Calu3 (cell line): Measurements from ENCODE around the gene RRP9. TPM values are rescaled to one million over a fixed set of nuclear protein-coding genes. Genes with fewer than 3 reads are reported as not detected.

Source experiments
- BruUV-seq: library from RNA; stranded (reverse); fragments of 400-500 nt; replicated peaks from 2 replicates; lab custom pipeline; 2021; lab: Mats Ljungman, UMichigan
- CTCF ChIA-PET: fragments of 300-600 bp; sonication (Branson Sonifier 250); formaldehyde crosslinking; loops from one replicate; lab custom pipeline; 2022; ENCODE audit warnings: antibody characterized with exemption; lab: Charles Lee
- DNase-seq: peaks from one replicate; pipeline ENCODE4 v3.0.0; 2022
- H3K27ac Mint-ChIP-seq: one replicate; pipeline ENCODE4 v1.8.0; 2022; ENCODE audit warnings: mixed read lengths; ENCODE audit not compliant: unreplicated experiment
- H3K27me3 Mint-ChIP-seq: one replicate; pipeline ENCODE4 v1.8.0; 2022; ENCODE audit warnings: mixed read lengths; ENCODE audit not compliant: unreplicated experiment
- H3K36me3 Mint-ChIP-seq: one replicate; pipeline ENCODE4 v1.8.0; 2022; ENCODE audit warnings: mild to moderate bottlenecking, moderate library complexity, mixed read lengths; ENCODE audit not compliant: insufficient read depth, unreplicated experiment
- H3K4me1 Mint-ChIP-seq: one replicate; pipeline ENCODE4 v1.8.0; 2022; ENCODE audit warnings: mild to moderate bottlenecking, low read depth, mixed read lengths; ENCODE audit not compliant: unreplicated experiment
- H3K4me3 Mint-ChIP-seq: one replicate; pipeline ENCODE4 v1.8.0; 2022; ENCODE audit warnings: mild to moderate bottlenecking, low read depth, moderate library complexity, mixed read lengths; ENCODE audit not compliant: unreplicated experiment
- H3K9me3 Mint-ChIP-seq: one replicate; pipeline ENCODE4 v1.8.0; 2022; ENCODE audit warnings: low read depth, mixed read lengths; ENCODE audit not compliant: unreplicated experiment
- CTCF ChIP-seq: fragments of 200-600 bp; IDR thresholded peaks from one replicate; pipeline ENCODE4 v1.8.0; 2022; ENCODE audit warnings: antibody characterized with exemption; ENCODE audit not compliant: unreplicated experiment
- intact Hi-C: fragments of 100-400 bp; cut with micrococcal nuclease; formaldehyde crosslinking; loops from one replicate; pipeline ENCODE4 v1.10.0; 2022; ENCODE audit not compliant: unreplicated experiment
- total RNA-seq: library from RNA; stranded (reverse); gene quantifications from 2 replicates; pipeline ENCODE4 v1.2.3, GENCODE V29; 2022

The RRP9 gene
- total RNA-seq, 1 experiment from 2014 or later, result 39.3 TPM

DNA sequence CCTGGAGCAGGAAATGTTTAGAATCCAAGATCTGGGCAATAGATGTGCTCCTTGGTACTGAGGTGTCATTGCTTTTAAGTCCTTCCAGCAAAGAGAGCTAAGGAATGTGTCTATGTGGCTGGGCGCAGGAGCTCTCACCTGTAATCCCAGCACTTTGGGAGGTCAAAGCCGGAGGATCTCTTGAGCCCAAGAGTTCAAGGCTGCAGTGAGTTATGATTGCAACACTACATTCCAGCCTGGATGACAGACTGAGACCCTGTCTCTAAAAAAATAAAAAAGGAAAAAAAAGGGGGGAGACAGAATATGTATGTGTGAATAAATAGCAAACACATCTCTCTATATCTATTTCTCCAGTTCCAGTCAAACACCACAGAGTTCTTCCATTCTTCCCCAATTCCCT is 9.2 kb upstream of the RRP9 start:
- TF ChIP-seq CTCF, result no peak
- Mint-ChIP-seq H3K9me3 (no peaks in the 10 kb centered on the region), H3K4me3 (no peak overlapping the region), H3K27ac (no peak overlapping the region), H3K4me1 (no peaks in the 10 kb centered on the region), H3K27me3 (peaks cover 47% of the 10 kb centered on the region), H3K36me3 (no peaks in the 10 kb centered on the region)
- no TSS peak for BruUV-seq
- intact Hi-C loops, result no loop called here
- CTCF ChIA-PET, result no interaction called here
- no peak for DNase-seq

DNA sequence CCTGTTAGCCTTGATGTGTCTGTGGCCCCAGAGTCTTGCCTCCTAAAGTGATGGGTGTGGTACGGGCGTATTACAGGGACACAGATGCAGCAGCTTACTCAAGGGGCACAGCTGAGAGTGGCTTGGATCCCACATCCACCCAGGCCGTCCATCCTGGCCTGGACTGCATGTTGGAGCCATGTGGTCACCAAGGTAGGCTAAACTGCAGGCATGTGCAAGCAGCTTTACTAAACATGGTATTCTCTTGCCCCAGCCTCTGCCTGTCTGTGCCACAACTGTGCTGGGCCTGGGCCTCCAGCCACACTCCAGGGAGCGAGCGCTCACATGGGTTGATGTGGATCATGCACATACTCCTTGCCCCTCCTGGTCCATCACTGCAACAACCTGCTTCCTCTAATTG is 7.4 kb upstream of the RRP9 start:
- intact Hi-C loops, result no loop called here
- CTCF ChIA-PET, result interaction anchor here (0.6 kb wide), 1 partner anchor 762 kb away, joined by 3 read pairs; no protein-coding TSS in a partner anchor

DNA sequence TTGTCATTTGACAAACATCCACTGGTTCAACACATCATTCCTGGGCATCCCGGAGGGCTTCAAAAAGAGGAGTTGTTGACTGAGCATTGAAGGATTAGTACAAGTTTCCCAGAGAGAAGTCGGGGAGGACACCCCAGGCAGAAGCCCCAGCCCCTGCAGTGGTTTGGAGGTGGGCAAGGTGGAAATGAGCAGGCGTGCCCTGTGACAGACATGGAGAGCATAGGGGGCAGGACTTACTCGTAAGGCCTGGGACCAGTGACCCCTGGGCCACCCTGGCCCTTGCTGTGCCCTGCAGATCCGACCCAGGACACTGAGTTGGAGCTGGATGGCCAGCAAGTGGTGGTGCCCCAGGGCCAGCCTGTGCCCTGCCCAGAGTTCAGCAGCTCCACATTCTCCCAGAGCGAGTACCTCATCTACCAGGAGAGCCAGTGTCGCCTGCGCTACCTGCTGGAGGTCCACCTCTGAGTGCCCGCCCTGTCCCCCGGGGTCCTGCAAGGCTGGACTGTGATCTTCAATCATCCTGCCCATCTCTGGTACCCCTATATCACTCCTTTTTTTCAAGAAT is 6.4 kb upstream of the RRP9 start:
- H3K9me3 Mint-ChIP-seq, result no peaks in the 10 kb centered on the region
- no peak for TF ChIP-seq CTCF
- DNase-seq, result no peak
- H3K36me3 Mint-ChIP-seq, result peaks cover 2% of the 10 kb centered on the region
- BruUV-seq, result no TSS peak
- intact Hi-C loops, result no loop called here
- H3K27ac Mint-ChIP-seq, result no peak overlapping the region
- peaks cover 24% of the 10 kb centered on the region for H3K27me3 Mint-ChIP-seq
- CTCF ChIA-PET, result no interaction called here
- no peak overlapping the region for H3K4me3 Mint-ChIP-seq
- peaks cover 2% of the 10 kb centered on the region for H3K4me1 Mint-ChIP-seq

More for the DNA sequence above, 7.4 kb upstream of the RRP9 start:
- H3K9me3 Mint-ChIP-seq, result no peaks in the 10 kb centered on the region
- H3K4me3 Mint-ChIP-seq, result no peak overlapping the region
- no peak overlapping the region for H3K27ac Mint-ChIP-seq
- H3K27me3 Mint-ChIP-seq, result peaks cover 34% of the 10 kb centered on the region
- no peak for TF ChIP-seq CTCF
- no peaks in the 10 kb centered on the region for H3K4me1 Mint-ChIP-seq
- no peaks in the 10 kb centered on the region for H3K36me3 Mint-ChIP-seq
- no TSS peak for BruUV-seq
- no peak for DNase-seq

GRCh38 chr3:51947215-51947900 is 5.7 kb upstream of the RRP9 start:
- H3K27ac Mint-ChIP-seq, result no peak overlapping the region
- no peak for TF ChIP-seq CTCF
- peaks cover 6% of the 10 kb centered on the region for H3K4me1 Mint-ChIP-seq
- CTCF ChIA-PET, result no interaction called here
- peaks cover 17% of the 10 kb centered on the region for H3K27me3 Mint-ChIP-seq
- DNase-seq, result no peak
- no peak overlapping the region for H3K4me3 Mint-ChIP-seq
- intact Hi-C loops, result no loop called here
- no peaks in the 10 kb centered on the region for H3K9me3 Mint-ChIP-seq
- no TSS peak for BruUV-seq
- peaks cover 9% of the 10 kb centered on the region for H3K36me3 Mint-ChIP-seq
